H1 (cell line): ENCODE results near the gene SLC25A39. TPM values are rescaled to one million over a fixed set of nuclear protein-coding genes. Genes with fewer than 3 reads are reported as not detected.

Source experiments
- ASH2L ChIP-seq: fragments of 200-600, 300-600 bp; sonication (generic); IDR thresholded peaks from one replicate; pipeline ENCODE4 v1.7.1; 2017; ENCODE audit warnings: low read length
- BACH1 ChIP-seq: IDR thresholded peaks from 2 replicates; pipeline ENCODE4 v1.6.1; 2012; ENCODE audit warnings: low read length, improper control_type of control experiment
- BRCA1 ChIP-seq: IDR thresholded peaks from 2 replicates; pipeline ENCODE4 v1.6.1; 2012; ENCODE audit warnings: low read depth, low read length, improper control_type of control experiment
- CBX5 ChIP-seq: fragments of 300-800, 300-1000 bp; sonication (generic); IDR thresholded peaks from 2 replicates; pipeline ENCODE4 v1.7.1; 2016; ENCODE audit warnings: antibody characterized with exemption, low read length, low read depth
- CHD1 ChIP-seq: IDR thresholded peaks from 2 replicates; pipeline ENCODE4 v1.6.1; 2012; ENCODE audit warnings: low read depth, low read length, improper control_type of control experiment
- CTBP2 ChIP-seq: IDR thresholded peaks from 2 replicates; pipeline ENCODE4 v1.7.0; 2011; ENCODE audit warnings: borderline replicate concordance, mild to moderate bottlenecking, moderate library complexity, mixed read lengths, low read length; ENCODE audit not compliant: insufficient read depth, insufficient read length
- EZH2 ChIP-seq: fragments of 200-600 bp; sonication (generic); IDR thresholded peaks from 2 replicates; pipeline ENCODE4 v1.7.1; 2012; ENCODE audit warnings: low read depth, mild to moderate bottlenecking, moderate library complexity, low read length, inconsistent platforms; ENCODE audit not compliant: severe bottlenecking
- GTF2F1 ChIP-seq: IDR thresholded peaks from 2 replicates; pipeline ENCODE4 v1.6.1; 2012; ENCODE audit warnings: low read depth, low read length, improper control_type of control experiment, borderline replicate concordance
- PHF8 ChIP-seq: fragments of 200-600 bp; sonication (generic); conservative IDR thresholded peaks from 2 replicates; pipeline ENCODE4 v1.7.1; 2012; ENCODE audit warnings: low read depth, mild to moderate bottlenecking, inconsistent platforms, low read length, moderate library complexity
- RAD21 ChIP-seq, 2 experiments: IDR thresholded peaks in 1 of 2; conservative IDR thresholded peaks in 1 of 2; 2 replicates each; pipeline ENCODE4 v1.6.1; 2011; ENCODE audit warnings: low read depth in 2 of 2, low read length in 2 of 2, improper control_type of control experiment in 1 of 2, inconsistent platforms in 1 of 2, mild to moderate bottlenecking in 1 of 2, moderate library complexity in 1 of 2
- RFX5 ChIP-seq: IDR thresholded peaks from 2 replicates; pipeline ENCODE4 v1.6.1; 2011; ENCODE audit warnings: low read depth, low read length, improper control_type of control experiment, borderline replicate concordance
- SIN3A ChIP-seq, 2 experiments: IDR thresholded peaks in 1 of 2; conservative IDR thresholded peaks in 1 of 2; 2 replicates each; pipeline ENCODE4 v1.6.1; 2011 to 2012; ENCODE audit warnings: low read length in 2 of 2, improper control_type of control experiment in 1 of 2, low read depth in 1 of 2, mild to moderate bottlenecking in 1 of 2
- SRF ChIP-seq: IDR thresholded peaks from 2 replicates; pipeline ENCODE4 v1.6.1; 2011; ENCODE audit warnings: mild to moderate bottlenecking, low read depth, low read length, moderate library complexity
- TCF12 ChIP-seq: IDR thresholded peaks from 2 replicates; pipeline ENCODE4 v1.6.1; 2011; ENCODE audit warnings: low read depth, mild to moderate bottlenecking, low read length
- USF2 ChIP-seq: IDR thresholded peaks from 2 replicates; pipeline ENCODE4 v1.6.1; 2011; ENCODE audit warnings: low read length, improper control_type of control experiment
- YY1 ChIP-seq: IDR thresholded peaks from 2 replicates; pipeline ENCODE4 v1.6.1; 2011; ENCODE audit warnings: low read depth, mild to moderate bottlenecking, low read length
- polyA plus RNA-seq, 7 experiments: library from polyadenylated mRNA; depleted of rRNA in 3 of 7; stranded (reverse) in 5 of 7; unstranded in 2 of 7; fragments of >200 nt in 5 of 7; fragments of 200-250 nt in 2 of 7; gene quantifications; 1 replicate in 5 of 7; 2 replicates in 1 of 7; 4 replicates in 1 of 7; pipeline versions ENCODE4 v1.2.1 to v1.2.3, GENCODE V29; 2011 to 2013; ENCODE audit warnings: missing spikeins in 2 of 7, mixed read lengths in 2 of 7
- total RNA-seq: library from RNA; stranded (reverse); fragmentation: NEBNext Ultra II Directional; extraction: Animal tissue kit (Norgen Biotek cat#: 25700); gene quantifications from 2 replicates; pipeline ENCODE4 v1.2.1, GENCODE V29; 2021
- TF ChIP-seq, protein P1 (sequence below): IDR thresholded peaks from 2 replicates; pipeline ENCODE4 v1.6.1; 2012; ENCODE audit warnings: low read length, inconsistent platforms
- TF ChIP-seq, protein P2 (sequence below): IDR thresholded peaks from 2 replicates; pipeline ENCODE4 v1.6.1; 2011; ENCODE audit warnings: low read depth, mild to moderate bottlenecking, low read length; ENCODE audit not compliant: insufficient read depth
- TF ChIP-seq, protein P3 (sequence below): IDR thresholded peaks from 2 replicates; pipeline ENCODE4 v1.6.1; 2012; ENCODE audit warnings: inconsistent platforms

Gene SLC25A39
- total and polyA plus RNA-seq, 2 of the 8 experiments (the other 6 are each of a cell fraction or from before 2014, with no cell fraction given) = 200 to 291 TPM

GRCh38 chr17:44324571-44325275, at the start of gene SLC25A39 (continued):
- TF ChIP-seq PHF8 = no peak; the same call in none of the 2 replicates
- TF ChIP-seq CTBP2 = no peak
- no peak for TF ChIP-seq YY1
- TF ChIP-seq GTF2F1 = no peak
- no peak for TF ChIP-seq SRF
- TF ChIP-seq, protein P1, sequence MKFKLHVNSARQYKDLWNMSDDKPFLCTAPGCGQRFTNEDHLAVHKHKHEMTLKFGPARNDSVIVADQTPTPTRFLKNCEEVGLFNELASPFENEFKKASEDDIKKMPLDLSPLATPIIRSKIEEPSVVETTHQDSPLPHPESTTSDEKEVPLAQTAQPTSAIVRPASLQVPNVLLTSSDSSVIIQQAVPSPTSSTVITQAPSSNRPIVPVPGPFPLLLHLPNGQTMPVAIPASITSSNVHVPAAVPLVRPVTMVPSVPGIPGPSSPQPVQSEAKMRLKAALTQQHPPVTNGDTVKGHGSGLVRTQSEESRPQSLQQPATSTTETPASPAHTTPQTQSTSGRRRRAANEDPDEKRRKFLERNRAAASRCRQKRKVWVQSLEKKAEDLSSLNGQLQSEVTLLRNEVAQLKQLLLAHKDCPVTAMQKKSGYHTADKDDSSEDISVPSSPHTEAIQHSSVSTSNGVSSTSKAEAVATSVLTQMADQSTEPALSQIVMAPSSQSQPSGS = no peak
- TF ChIP-seq RFX5 = no peak
- TF ChIP-seq BRCA1 = no peak
- TF ChIP-seq RAD21 (IDR thresholded peaks at IDR 0.05 in 1 of 2, conservative IDR thresholded peaks at IDR 0.05 in 1 of 2; ENCODE audit: low read depth in 2 of 2, low read length in 2 of 2) = no peak; a peak in 1 of 4 replicates
- TF ChIP-seq BACH1 = peak; percentile 76
- no peak for TF ChIP-seq CBX5
- peak; percentile 71 for TF ChIP-seq ASH2L
- peak; percentile 82 to 86; a peak in 3 of 4 replicates for TF ChIP-seq SIN3A (conservative IDR thresholded peaks at IDR 0.05 in 1 of 2, IDR thresholded peaks at IDR 0.05 in 1 of 2; ENCODE audit: low read depth in 1 of 2, low read length in 2 of 2)
- TF ChIP-seq, protein P2, sequence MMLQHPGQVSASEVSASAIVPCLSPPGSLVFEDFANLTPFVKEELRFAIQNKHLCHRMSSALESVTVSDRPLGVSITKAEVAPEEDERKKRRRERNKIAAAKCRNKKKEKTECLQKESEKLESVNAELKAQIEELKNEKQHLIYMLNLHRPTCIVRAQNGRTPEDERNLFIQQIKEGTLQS = no peak
- no peak for TF ChIP-seq CHD1
- TF ChIP-seq EZH2 = no peak
- TF ChIP-seq, protein P3, sequence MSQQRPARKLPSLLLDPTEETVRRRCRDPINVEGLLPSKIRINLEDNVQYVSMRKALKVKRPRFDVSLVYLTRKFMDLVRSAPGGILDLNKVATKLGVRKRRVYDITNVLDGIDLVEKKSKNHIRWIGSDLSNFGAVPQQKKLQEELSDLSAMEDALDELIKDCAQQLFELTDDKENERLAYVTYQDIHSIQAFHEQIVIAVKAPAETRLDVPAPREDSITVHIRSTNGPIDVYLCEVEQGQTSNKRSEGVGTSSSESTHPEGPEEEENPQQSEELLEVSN = 0 out of 2 replicates have a peak, but pooled peaks have one; percentile 16
- TF ChIP-seq USF2 = 0 out of 2 replicates have a peak, but pooled peaks have one; percentile 12
- TF ChIP-seq TCF12 = no peak
